GM19468 (cell line): ENCODE results near the gene CPN2.

Experiments used
- ATAC-seq: cut with Tn5 transposase; IDR thresholded peaks from one replicate; pipeline ENCODE4 v1.9.1; 2021; ENCODE audit warnings: mild to moderate bottlenecking, moderate library complexity, moderate number of reproducible peaks; ENCODE audit not compliant: unreplicated experiment; ENCODE audit errors: extremely low read depth

CPN2 gene

GRCh38 chr3:194382196-194382891 lies 31.2 kb upstream of the CPN2 start:
- ATAC-seq: no peak

GRCh38 chr3:194381460-194381875 lies 30.3 kb upstream of the CPN2 start:
- no peak for ATAC-seq

DNA sequence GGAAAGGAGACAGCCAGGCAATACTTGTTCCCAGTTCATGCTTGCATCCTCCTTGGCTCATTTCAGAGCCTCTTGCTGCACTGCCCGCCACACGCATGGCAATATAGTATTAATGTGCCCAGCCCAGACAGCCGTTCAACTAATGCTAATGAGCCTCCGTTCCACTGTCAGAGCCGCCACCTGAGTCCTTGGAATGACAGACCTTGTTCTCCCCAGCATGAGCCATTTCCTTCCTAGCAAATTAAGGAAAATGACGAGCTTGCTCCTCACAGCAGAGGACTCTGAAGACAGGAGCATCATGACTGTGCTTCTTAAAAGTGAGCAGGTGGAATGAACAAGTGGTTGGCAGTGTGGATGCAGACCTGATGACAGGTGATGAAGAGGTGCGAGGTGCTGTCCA lies 29.2 kb upstream of the CPN2 start:
- no peak for ATAC-seq

GRCh38 chr3:194379651-194380050 lies 28.5 kb upstream of the CPN2 start:
- ATAC-seq: no peak

DNA sequence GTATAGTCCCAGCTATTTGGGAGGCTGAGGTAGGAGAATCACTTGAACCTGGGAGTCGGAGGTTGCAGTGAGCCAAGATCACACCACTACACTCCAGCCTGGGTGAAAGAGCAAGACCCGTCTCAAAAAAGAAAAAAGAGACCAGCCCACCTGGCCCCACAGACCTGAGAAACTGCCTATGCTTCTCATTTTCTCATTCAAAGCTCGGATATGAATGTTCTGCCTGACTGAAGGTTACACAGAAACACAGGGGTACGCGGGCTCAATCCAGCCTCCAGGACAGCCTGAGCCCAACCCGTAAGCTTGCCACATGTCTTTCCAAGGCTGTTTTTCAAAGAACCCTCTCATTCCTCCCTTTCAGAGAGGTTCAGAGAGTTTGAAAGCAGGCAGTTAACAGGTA lies 28.1 kb upstream of the CPN2 start:
- no peak for ATAC-seq

GRCh38 chr3:194377708-194378107 lies 26.6 kb upstream of the CPN2 start:
- no peak for ATAC-seq

DNA sequence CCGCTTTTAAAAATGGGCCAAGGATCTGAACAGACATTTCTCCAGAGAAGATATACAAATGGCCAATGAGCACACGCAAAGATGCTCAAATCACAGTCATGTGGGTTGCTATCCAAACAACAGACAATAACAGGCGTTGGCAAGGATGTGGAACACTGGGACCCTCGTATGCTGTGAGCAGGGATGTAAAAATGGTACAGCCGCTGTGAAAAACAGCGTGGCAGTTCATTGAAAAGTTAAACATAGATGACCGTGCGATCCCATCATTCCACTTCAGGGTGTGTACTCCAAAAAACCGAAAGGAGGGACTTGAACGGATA lies 25.1 kb upstream of the CPN2 start:
- ATAC-seq: no peak

DNA sequence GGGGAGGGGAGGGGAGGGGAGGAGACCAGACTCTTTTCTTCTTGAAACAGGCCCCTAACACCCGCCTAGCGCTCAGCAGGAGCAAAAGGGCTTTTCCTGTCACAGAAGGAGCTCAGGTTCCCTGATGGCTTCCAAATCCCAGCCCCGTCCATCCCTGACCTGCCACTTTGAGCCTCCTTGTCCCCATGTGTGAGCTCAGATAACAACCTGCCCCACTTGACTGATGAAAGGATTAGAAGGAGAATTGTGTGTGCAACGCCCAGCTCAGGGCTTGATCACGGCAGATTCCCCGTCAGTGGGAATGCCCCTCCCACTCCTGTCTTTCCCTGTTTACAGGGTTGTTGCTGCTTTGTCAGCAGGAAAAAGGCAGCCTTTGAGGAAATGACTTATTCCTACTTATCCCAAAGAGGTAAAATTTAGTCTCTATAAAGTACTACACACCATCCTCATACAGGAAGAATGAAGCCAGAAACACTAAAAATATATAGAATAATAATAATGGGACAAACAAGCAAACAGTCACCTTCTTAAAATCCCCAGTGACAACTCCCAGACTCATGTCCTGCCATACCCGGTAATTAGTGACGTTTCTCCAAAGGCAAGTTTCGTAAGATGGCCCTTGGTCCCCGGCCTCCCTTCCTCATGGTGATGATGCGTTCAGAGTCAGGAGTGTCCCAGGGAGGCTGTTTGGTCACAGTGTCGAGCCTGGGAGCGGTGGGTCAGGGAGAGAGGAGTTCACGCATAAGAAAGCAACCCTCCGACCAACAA lies 24.5 kb upstream of the CPN2 start:
- no peak for ATAC-seq

- no peak for ATAC-seq
Observed at GRCh38 chr3:194374935-194375334, 23.8 kb upstream of the CPN2 start.

DNA sequence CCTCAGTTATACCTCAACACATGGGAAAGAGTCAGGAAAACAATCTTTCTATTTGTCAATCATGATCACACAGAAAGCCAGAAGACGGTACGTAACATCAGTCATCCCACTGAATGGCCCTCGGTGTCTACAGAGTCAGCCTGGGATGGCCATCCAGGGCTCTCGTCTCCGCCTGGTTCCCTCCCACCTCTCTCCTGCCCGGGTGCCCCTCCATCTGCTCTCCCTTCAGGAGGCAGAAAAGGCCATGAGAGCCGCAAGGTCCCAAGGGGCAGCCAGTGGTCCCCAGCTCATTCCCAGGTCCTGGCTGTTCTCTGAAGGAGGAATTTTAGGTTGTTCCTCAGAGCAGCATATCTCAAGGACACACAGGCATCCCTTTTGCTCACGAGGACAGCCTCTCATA lies 22.8 kb upstream of the CPN2 start:
- ATAC-seq: no peak

DNA sequence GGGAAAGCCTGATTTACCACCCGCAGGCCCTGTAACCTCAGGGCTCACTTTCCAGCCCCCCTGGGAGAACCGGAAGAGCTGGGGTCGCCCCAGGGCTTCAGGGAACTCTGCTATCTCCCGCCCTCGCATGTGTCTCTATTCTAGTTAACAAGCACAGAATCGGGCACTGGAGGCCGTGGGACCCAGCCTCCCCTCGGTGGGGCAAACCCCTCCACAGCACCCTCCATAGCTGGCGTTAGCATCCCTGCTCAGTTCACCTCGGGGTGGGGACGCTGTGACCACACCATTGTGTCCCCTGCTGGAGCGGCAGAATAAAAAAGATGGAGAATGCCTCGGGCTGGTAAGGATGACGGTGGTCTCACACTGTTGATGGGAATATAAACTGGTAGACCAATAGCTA lies 21.9 kb upstream of the CPN2 start:
- ATAC-seq: no peak

GRCh38 chr3:194370753-194371152 lies 19.6 kb upstream of the CPN2 start:
- no peak for ATAC-seq

GRCh38 chr3:194369522-194370279 lies 18.6 kb upstream of the CPN2 start, which contains the start of gene LRRC15:
Gene LRRC15, minus strand, starts transcription at chr3:194369743. Its CDS starts 8,700 bp downstream, at chr3:194361043.
- no peak for ATAC-seq

DNA sequence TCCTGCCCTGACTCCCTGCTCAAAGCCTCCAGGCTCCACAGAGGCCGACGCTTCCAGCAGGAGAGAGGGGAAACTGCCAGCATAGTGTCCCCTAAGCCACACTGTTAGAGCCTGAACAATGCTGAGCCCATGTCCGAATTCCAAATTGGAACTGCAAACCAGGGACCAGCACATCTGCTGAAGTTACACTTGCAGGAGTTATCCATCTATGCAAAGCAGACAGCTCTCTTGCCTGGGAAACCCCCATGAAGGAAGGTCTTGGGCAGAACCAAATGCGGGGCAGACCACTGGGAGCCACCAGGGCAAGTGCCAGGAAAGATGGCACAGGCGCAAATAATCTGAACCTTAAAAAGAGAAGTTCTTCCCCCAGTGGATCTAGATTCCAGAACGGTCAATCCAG lies 17.8 kb upstream of the CPN2 start:
- no peak for ATAC-seq

- no peak for ATAC-seq
Observed at GRCh38 chr3:194367992-194368841, 17.1 kb upstream of the CPN2 start.

GRCh38 chr3:194365978-194366490 lies 14.9 kb upstream of the CPN2 start:
- ATAC-seq: no peak

DNA sequence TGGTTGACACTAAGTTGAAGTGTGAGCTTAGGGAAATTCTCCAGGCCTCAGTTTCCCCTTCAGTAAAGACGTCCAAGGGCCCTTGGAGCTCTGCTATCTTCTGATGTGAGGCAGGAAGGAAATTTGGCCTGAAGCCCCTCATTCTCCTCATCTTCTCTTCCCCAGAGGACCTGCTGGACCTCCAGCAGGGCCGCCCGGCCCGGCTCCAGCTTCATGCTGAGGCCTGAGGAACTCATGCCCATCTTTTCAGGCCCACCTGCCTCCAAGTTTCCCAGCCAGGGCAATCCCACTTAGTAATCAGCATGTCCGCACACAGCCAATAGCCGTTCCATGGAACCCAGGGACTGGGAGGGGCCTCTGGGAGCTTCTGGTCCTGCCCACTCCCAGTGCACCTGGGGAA lies 14.4 kb upstream of the CPN2 start:
- no peak for ATAC-seq

- ATAC-seq: no peak
Observed at GRCh38 chr3:194364652-194365434, 13.7 kb upstream of the CPN2 start.

DNA sequence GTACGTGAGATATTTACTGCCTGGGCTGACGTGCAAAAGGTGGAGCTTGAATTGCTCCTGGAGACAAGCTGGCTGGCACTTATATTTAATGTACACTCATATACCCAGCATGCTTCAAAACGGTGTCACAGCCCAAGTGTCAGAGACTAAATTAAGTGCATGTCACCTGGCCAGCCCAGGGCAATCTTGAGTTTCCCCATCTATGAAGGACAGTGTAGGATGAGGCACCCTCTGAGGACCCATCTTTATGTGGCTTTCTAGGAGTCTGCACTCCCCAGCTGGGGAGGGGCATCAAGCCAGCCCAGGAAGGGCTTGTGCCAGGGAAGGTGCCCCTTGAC lies 13.2 kb upstream of the CPN2 start:
- no peak for ATAC-seq
